Testis (tissue), 2 donors: Measurements from ENCODE around the gene LSR.

Experiments
- POLR2A ChIP-seq: fragments of 450-650 bp; IDR thresholded peaks from one replicate; pipeline ENCODE4 v1.6.1; 2017; ENCODE audit warnings: antibody characterized with exemption, mild to moderate bottlenecking, moderate library complexity
- TF ChIP-seq, protein P1 (sequence below), 3 experiments: fragments of 450-650 bp in 2 of 3; fragments of 200-600 bp in 1 of 3; sonication (generic) in 1 of 3; IDR thresholded peaks; one replicate each; pipeline ENCODE4 v1.5.1; 2016 to 2019; ENCODE audit warnings: antibody characterized with exemption in 3 of 3, mild to moderate bottlenecking in 2 of 3, moderate library complexity in 1 of 3

DNA sequence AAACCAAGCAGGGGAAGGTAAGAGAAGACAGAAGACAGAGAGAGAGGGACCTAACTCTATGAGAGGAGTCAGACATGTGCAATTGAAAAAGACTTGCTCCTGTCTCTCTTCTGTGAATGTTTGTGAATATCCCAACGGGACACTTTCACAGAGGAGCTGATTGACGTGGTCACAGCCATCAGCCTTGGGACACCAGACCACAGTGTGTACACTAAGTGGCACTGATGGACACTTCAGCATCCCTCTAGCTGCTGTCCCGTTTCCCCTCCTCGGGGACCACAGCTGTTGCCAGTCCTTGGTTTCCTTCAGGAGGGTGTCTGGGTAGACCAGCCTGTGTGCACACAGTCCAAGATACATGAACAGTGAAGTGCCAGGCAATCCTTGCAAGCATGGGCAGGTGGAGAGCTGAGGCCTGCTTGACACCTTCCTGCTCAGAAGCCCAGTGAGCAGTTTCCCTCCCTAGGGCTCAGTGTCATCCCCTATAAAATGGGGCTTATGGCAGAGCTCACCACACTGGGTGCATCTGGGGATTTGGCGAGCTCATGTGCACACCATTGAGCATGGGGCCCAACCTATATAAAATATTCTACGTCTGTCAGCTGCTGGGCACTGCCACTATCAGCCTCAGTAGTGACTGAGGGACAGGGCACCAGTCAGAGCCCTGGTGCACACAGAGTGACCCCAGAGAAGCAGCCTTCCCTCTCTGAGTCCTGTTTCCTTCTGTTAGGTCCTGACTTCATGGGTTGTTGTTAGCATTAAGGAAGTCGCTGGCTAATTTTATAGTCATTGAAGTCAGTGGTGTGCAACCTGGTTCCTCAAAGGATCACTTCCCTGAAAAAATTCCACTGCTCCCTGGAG, 15.7 kb downstream of the LSR start:
- TF ChIP-seq, protein P1, sequence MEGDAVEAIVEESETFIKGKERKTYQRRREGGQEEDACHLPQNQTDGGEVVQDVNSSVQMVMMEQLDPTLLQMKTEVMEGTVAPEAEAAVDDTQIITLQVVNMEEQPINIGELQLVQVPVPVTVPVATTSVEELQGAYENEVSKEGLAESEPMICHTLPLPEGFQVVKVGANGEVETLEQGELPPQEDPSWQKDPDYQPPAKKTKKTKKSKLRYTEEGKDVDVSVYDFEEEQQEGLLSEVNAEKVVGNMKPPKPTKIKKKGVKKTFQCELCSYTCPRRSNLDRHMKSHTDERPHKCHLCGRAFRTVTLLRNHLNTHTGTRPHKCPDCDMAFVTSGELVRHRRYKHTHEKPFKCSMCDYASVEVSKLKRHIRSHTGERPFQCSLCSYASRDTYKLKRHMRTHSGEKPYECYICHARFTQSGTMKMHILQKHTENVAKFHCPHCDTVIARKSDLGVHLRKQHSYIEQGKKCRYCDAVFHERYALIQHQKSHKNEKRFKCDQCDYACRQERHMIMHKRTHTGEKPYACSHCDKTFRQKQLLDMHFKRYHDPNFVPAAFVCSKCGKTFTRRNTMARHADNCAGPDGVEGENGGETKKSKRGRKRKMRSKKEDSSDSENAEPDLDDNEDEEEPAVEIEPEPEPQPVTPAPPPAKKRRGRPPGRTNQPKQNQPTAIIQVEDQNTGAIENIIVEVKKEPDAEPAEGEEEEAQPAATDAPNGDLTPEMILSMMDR (IDR thresholded peaks at IDR 0.05) = no peak
- no peak for TF ChIP-seq POLR2A
